Thyroid gland (tissue), 4 donors: ENCODE data around the gene ENDOU.

Experiments
- POLR2A ChIP-seq, 2 donors: fragments of 450-650 bp; IDR thresholded peaks; one replicate each; pipeline ENCODE4 v1.6.1; 2017; ENCODE audit warnings: antibody characterized with exemption in 2 of 2, mild to moderate bottlenecking in 2 of 2, moderate library complexity in 1 of 2
- TF ChIP-seq, protein P1 (sequence below), 6 experiments: fragments of 200-600 bp in 3 of 6; fragments of 450-650 bp in 3 of 6; sonication (generic) in 3 of 6; IDR thresholded peaks; one replicate each; pipeline ENCODE4 v1.5.1; 2016 to 2019; ENCODE audit warnings: antibody characterized with exemption in 6 of 6, mild to moderate bottlenecking in 2 of 6, inconsistent platforms in 1 of 6, moderate library complexity in 1 of 6

DNA sequence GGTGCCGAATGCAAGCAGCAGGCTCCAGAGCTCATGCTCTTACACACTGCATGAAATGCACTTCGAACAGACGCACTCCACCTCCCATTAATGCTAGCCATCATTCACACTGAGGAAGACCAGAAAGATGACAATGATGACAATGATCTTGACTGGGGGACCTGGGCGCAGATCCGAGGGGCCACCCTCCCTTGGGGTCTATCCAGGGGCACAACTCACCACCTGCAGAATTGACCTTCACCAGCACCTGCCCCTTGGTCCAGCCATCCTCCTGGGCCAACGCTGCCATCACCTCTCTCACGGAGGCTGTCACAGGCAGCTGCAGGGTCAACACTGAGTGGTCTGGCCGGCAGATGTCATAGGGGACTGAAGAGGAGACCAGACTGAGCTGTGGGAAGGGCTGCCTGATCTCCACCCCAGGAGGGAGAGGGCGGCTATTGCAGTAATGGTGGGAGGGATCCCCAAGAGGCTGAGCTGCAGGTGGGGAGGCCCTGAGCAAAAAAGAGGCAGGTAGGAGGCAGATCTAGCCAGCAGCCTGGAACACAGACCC, 18.1 kb upstream of the ENDOU start:
- TF ChIP-seq, protein P1, sequence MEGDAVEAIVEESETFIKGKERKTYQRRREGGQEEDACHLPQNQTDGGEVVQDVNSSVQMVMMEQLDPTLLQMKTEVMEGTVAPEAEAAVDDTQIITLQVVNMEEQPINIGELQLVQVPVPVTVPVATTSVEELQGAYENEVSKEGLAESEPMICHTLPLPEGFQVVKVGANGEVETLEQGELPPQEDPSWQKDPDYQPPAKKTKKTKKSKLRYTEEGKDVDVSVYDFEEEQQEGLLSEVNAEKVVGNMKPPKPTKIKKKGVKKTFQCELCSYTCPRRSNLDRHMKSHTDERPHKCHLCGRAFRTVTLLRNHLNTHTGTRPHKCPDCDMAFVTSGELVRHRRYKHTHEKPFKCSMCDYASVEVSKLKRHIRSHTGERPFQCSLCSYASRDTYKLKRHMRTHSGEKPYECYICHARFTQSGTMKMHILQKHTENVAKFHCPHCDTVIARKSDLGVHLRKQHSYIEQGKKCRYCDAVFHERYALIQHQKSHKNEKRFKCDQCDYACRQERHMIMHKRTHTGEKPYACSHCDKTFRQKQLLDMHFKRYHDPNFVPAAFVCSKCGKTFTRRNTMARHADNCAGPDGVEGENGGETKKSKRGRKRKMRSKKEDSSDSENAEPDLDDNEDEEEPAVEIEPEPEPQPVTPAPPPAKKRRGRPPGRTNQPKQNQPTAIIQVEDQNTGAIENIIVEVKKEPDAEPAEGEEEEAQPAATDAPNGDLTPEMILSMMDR (IDR thresholded peaks at IDR 0.05), result no peak
- no peak for TF ChIP-seq POLR2A (IDR thresholded peaks at IDR 0.05)
